Left colon (tissue), 2 donors: ENCODE measurements around the gene FAM3D. TPM values are rescaled to one million over a fixed set of nuclear protein-coding genes. Genes with fewer than 3 reads are reported as not detected.
A peak's percentile ranks its signal among the peaks of the same experiment; 100 is the strongest.

ENCODE experiments used
- ATAC-seq: fragments of 200-7000 bp; cut with Tn5 transposase; one replicate; pipeline ENCODE4 v1.9.1; 2020; ENCODE audit warnings: mild to moderate bottlenecking, moderate library complexity
- DNase-seq, 2 donors: peaks; one replicate each; pipeline ENCODE4 v3.0.0-alpha.2; 2020
- intact Hi-C, 2 donors: fragments of 100-400 bp; cut with DNase I in 1 of 2; cut with micrococcal nuclease in 1 of 2; formaldehyde crosslinking; loops; one replicate each; pipeline versions ENCODE4 v1.11.2 to v1.14.0; 2022; cut with DNase I, micrococcal nuclease
- total RNA-seq, 2 donors: library from RNA; stranded (reverse); fragmentation: NEBNext Ultra II Directional; extraction: Animal tissue kit (Norgen Biotek cat#: 25700); gene quantifications; one replicate each; pipeline ENCODE4 v1.2.1, GENCODE V29; 2021
- donor health status: DM: no; HTN: no; CAD: no.
- donor health status: DM: yes; HTN: yes; CAD: no.

FAM3D gene
- total RNA-seq, 2 donors from 2014 or later, result 510 to 690 TPM

DNA sequence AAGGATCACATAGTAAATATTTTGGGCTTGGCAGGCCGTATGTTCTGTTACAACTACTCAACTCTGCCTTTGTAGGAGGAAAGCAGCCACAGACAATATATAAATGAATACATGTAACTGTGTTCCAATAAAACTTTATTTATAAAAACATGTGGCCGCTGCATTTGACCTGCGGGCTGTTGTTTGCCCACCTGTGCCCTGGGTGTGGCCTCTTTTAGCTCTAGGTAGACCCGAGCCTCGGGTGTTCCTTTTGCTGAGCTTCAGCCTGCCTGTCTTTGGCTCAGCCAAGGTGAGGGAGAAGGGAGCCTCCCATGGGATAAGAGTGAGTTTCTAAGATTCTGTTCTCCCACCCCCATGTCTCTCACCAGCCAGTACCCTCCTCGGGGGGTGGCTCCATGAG lies 5.6 kb downstream of the FAM3D start:
- DNase-seq, result peak; percentile 28 to 31
- no peak for ATAC-seq
- intact Hi-C loops, result no loop called here

DNA sequence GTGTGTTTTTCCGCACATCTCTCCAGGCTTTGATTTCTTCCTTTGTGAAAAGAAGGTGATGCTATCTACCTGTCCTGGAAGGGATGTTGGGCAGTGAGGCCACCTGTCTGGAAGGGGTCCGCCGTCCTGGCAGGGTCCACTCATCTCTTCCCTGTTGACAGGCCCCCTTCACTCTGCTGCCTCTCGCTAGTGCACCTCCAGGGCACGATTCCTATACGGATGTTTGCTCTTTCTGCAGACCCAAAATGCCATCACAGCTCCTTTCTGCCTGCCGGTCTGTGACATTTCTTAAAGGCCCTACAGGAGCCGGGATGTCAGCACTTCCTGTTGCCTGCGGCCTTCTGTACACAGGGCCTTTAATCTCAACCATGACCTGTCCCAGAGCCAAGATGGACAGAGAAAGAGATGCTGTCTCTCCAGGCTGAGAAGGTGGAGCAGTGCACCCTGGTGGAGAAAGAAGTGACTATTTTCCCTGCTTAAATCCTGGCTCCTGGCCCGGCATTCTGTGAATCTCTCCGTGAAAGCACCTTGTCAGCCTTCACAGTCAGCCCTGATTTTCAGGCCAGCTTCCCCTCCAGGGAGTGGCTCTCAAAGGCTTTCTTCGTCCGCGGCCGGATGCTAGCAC lies 7.4 kb downstream of the FAM3D start:
- DNase-seq, result peak; percentile 57 to 58
- peak; percentile 37 for ATAC-seq
- intact Hi-C loops, result loop anchor here in 1 of 2 donors (10.0 kb wide), 1 partner anchor 396 kb away; the partner anchor contains the start of gene CFAP20DC

DNA sequence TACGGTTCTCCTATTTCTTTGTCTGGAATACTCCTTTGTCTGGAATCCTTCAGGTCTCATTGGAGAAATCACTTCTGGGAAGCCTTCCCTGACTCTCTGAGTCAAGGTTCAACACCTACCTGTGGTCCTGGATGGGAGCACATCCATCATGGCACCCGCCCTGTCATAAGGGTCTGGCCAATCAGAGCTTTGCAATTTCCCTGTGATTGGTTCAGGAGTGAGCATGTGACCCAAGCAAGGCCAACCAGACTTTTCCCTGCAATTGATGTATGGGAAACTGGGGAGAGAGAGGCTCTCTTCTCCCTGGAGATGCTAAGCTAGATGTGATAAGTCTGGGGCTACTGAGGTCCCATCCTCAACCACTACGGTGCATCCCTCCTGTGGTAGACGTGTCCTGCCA lies 8.1 kb downstream of the FAM3D start:
- ATAC-seq (peak; percentile 14), DNase-seq (peak; percentile 6 to 25)
- intact Hi-C loops, result loop anchor here in 1 of 2 donors (10.0 kb wide), 1 partner anchor 396 kb away; the partner anchor contains the start of gene CFAP20DC

DNA sequence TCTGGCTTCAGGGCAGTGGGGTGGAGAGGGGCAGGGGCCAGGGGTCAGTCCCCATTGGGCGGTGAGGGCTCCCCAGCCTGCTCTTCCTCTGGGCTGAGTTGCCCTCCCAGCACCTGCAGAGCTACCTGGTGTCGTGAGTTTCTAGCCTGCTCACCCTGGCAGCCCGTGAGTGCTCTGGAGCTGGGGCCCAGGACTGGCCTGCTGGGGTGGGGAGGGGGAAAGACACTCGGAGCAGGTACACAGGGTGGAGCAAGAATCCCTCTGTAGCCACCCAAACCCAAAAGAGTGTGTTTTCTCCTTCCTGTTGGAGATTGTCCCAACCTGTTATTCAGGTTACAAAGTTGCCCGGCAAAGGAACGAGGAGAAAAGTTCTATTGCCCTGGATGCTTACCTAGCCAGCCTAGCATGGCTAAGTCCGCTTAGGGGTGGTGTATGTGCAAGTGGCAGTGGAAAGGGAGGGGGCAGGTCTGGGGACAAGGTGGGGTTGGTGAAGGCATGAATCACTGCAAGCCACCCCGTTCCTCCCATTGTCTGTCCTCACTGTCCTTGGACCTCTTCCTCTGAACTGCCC lies 8.9 kb downstream of the FAM3D start:
- intact Hi-C loops, result loop anchor here in 1 of 2 donors (10.0 kb wide), 1 partner anchor 397 kb away; the partner anchor contains the start of gene CFAP20DC
- DNase-seq, result peak; percentile 42 to 85
- peak; percentile 76 for ATAC-seq

DNA sequence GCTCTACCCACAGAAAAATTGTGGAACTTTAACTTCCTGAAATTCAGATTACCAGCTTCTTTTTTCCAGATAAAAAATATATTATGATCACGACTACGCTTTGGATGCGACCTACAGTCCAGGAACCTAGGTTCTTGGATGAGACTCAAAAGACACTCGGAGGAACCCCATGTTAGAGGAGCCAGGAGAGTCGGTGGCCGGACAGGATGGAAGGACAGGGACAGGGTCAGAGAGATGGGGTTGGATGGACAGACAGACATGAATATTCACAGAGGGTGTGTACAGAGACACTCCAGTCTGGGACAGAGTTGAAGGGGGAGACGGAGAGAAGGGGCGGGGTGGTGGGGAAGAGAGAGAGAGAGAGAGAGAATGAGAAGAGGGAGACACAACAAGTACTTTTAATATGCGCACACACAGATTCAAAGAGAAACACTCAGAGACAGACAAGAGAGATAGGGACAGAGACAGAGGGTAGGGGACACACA lies 9.5 kb downstream of the FAM3D start:
- intact Hi-C loops, result loop anchor here in 1 of 2 donors (10.0 kb wide), 1 partner anchor 398 kb away; the partner anchor contains the start of gene CFAP20DC
- DNase-seq (peak in 1 of 2 donors; percentile 5), ATAC-seq (peak; percentile 1)

DNA sequence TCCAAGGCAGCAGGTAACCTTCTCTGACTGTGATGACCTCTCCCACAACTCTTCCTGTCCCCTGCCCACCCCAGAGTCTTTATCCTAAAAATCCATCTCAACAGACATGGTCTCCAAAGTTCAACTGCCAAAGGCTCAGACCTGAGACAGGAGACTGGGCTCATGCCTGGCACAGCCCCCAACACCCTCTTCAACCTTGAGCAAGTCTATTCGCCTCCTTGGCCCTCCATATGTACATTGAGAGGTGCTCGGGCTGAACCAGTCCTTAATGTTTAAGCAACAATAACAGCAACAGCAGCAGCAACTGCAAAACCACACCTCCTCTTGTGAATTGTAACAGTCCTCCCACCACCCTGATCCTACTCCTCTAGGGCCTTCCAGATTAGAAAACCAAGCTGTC lies 9.9 kb downstream of the FAM3D start:
- intact Hi-C loops, result loop anchor here in 1 of 2 donors (10.0 kb wide), 1 partner anchor 398 kb away; the partner anchor contains the start of gene CFAP20DC
- peak in 1 of 2 donors; percentile 14 for DNase-seq
- ATAC-seq, result no peak

DNA sequence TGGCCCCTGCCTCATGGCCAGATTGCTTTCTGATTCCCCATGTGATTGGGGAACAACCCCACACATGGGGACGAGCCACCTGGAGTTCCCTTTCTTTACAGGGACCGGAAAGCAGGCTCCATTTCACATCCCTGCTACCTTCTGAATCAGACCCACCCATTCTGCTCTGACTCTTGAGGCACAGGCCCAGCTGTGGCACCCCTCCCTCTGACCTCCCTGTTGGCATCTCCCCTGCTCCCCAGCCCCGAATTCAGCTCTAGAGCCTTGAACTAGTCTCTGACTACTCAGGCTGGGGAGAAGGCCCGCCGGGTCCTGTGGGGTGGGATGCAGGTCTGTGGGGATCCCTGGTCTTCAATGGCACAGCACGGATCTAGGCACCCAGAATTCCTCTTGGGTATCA lies 12.1 kb downstream of the FAM3D start:
- intact Hi-C loops, result loop anchor here in 1 of 2 donors (10.0 kb wide), 1 partner anchor 400 kb away; the partner anchor contains the start of gene CFAP20DC
- ATAC-seq, result no peak
- peak in 1 of 2 donors; percentile 17 for DNase-seq

DNA sequence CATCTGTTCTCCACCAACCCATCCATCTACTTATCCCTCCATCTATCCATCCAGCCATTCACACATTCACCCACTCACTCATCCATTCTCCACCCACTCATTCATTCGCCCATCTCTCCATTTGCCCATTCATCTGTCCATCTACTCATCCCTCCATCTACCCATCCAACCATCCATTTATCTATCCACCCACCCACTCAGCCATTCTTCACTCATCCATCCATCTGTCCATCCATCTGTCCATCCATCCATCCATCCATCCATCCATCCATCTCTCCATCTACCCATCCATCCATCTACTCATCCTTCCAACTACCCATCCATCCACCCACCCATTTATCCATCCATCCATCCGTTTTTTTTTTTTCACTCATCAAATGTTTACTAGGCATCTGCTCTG lies 13.9 kb downstream of the FAM3D start:
- ATAC-seq, result no peak
- no peak for DNase-seq
- intact Hi-C loops, result loop anchor here in 1 of 2 donors (10.0 kb wide), 1 partner anchor 402 kb away; the partner anchor contains the start of gene CFAP20DC

DNA sequence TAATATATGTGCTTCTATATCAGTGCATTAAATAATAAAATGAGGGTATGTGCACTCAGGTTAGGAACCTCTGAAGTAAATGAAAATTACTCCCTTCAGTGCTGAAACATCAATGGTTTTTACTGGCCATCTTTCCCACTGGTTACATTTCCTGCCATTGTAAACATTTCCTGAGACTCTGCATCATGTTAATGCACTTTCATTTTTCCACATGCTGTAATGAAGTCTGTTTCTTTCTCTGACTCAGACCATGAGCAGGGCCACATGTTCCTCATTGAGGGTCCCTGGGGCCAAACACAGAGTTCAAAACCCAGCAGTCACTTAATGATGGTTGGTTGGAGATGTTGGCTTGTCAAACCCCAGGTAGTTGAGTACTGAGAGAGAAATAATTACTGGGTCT lies 15.3 kb downstream of the FAM3D start:
- ATAC-seq (no peak), DNase-seq (no peak)
- intact Hi-C loops, result loop anchor here in 1 of 2 donors (10.0 kb wide), 1 partner anchor 404 kb away; the partner anchor contains the start of gene CFAP20DC

DNA sequence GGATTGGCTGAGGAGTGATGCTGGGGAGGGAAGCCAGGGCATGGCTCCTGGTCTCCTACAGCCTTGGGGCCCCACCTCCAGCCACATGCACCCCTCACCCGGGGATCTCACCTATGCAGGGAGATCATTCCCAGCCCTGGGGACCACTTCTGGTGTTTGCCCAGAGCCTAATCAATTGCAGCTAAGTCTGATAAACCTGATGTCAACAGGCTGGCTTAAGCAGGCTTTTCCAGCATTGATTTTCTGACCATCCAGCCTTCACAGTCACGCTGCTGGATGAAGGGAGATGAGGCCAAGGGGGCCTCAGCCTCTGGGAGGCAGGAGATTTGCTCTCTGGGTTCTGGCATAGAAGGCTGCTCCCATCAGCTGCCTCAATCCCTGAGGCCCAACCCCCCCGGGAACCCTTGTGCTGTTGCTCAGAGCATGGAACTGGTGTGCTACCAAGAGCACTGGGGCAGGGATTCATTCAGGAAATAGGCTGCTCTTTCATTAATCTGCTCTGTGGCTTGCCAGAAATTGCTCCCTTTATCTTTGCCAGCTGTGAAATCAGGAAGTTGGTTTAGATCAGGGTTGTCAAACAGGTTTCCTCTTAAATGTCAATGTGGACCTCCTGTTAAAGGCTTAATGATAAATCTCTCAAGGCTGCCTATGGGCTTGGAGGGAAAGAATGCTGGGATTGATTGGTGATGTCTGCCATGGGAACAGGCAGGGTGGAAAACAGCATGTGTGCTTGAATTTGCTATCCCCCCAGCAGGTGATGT lies 19.0 kb downstream of the FAM3D start:
- DNase-seq, result no peak
- peak; percentile 77 for ATAC-seq
- intact Hi-C loops, result no loop called here

DNA sequence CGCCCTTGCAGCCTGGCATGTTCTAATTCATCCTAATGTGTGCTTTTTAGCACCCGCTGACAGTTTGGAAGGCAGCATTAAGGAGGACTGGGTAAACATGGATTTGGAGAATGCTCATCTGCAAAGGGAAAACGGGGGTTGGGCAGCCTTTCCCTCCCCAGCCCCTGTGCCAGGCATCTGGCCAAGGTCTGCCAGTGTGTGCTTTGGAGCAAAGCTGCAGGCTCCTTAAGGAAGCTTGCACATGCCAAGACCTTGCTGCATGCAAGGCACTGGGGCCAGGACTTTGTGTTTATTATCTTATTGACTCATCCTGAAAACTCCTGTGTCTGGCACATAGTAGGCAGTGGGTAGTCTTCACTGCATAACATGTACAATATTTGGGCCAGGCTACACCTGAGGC lies 20.1 kb downstream of the FAM3D start:
- intact Hi-C loops, result no loop called here
- no peak for DNase-seq
- ATAC-seq, result no peak

DNA sequence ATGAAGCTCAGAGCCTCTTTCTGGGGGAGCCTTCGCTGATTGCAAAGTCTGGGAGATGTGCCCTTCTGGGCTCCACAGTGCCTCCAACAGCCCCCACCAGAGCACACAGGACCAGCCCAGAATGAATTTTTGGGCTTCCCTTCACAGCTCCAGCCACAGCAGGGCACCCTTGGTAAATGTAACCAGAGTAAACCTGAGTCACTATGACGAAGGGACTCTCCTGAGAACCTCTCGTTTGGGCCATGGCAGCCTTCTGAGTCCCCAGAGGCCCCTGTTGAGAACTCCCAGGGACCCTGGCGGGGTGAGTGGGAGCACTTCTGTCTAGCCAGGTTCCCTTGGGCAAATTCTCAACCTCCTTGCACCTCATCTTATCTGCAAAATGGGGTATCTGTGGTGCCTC lies 20.8 kb downstream of the FAM3D start:
- intact Hi-C loops, result no loop called here
- ATAC-seq, result no peak

DNA sequence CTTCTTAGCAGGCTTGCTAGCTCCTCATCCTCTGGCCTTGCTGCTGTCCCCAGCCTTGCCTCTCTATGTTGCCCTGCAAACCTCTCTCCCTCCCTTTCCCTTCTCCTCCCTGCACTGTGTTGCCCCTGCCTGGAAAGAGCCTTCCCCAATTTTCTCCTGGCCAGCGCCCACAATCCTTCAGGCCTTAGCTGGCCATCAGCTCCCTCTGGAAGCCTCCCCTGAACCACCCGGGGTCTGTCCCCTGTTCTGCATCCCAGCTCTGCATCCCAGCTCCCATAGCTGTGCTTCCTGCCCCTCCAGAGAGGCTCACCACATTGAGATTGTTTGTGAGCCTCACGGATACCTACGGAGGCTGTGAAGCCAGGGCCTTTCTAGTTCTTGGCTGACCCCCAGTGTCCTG lies 23.7 kb downstream of the FAM3D start:
- no peak for DNase-seq
- no peak for ATAC-seq
- intact Hi-C loops, result no loop called here

More for the DNA sequence above, 20.8 kb downstream of the FAM3D start:
- no peak for DNase-seq

DNA sequence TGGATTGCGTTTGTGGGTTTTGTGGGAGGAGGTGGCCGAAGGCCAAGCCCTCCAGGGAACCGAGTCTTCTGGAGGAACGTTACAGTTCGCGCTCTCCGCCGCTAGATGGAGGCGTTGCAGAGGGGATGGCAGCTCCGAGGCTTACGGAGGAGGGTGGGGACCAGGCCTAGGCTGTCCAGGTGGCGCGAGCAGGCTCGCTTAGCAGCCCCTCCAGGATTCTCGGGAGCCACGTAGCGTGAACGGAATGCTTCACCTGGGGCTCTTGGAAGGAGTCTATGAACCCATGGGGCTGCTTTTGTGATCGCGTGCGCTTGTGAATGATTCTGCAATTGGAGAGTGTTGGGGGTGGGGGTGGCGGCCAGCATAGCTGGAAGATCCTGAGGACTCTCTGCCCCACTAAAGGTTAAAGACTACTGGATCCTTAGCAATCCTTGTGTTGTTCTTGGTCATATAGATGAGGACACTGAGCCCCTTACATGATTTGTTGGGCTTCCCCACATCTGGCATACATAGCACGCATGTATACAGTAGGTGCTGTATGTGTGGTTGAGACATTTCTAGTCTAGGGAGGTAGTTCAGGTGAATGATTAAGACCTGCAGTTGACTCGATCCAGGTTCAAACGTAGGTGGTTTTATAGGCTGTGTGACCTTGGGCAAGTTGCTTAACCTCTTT lies 25.7 kb downstream of the FAM3D start:
- DNase-seq (peak; percentile 62 to 82), ATAC-seq (peak; percentile 82)
- intact Hi-C loops, result no loop called here

DNA sequence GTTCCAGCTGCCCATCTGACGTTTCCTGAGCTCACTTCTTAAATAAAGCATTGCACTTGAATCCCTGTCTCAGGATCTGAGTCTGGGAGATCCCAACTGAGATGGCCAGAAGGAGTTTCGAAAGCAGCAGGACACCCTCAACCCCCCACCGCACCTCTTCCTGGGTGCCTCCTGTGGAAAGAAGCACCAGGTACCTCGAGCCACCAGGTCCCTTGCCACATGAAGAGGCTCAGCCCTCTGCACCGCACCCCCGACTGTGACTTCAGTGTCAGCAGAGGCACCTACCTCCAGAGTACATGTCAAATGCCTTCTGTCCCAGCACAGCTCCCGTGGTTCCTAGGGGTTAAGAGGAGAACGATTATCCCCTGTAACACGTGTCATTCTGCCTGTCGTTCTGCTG lies 26.7 kb downstream of the FAM3D start:
- ATAC-seq, result no peak
- intact Hi-C loops, result loop anchor here in 1 of 2 donors (10.0 kb wide), 1 partner anchor 65 kb away; the partner anchor contains the start of gene FAM107A
- DNase-seq, result no peak

DNA sequence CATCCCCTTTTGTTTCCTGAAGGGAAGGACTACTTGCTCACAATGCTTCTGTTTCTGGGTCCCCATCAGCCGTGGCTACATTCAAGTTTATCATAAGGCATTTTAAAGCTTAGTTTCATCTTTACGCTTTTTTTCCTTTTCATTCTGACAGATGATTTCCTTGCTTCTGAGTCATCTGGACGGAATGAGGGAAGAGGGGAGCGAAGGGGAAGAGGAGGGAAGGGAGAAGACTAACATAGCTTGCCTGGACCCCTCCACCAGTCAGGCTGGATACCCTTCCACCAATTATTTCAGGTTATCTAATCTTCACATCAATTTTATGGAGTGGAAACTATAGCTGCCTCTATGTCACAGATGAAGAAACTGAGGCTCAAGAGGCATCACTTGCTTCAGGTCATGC lies 27.6 kb downstream of the FAM3D start:
- intact Hi-C loops, result loop anchor here in 1 of 2 donors (10.0 kb wide), 1 partner anchor 64 kb away; the partner anchor contains the start of gene FAM107A
- no peak for ATAC-seq

DNA sequence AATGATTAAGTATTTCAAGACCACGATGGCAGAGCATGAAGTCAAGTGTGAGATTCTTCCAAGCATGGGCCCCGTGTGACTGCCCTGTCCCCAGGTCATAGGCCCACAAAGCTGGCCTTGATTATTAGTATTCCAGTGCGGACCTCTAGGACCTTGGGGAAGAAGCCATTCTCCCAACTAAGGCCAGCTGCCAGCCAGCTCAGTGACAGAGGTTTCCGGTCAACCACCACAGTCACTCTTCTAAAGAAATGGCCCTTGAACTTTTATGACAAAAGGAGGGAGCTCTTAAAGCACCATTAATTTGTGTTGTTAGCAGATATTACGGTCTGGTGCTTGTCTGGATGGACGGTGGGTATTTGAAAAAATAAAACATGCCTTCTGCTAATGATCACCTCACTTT lies 28.0 kb downstream of the FAM3D start:
- intact Hi-C loops, result loop anchor here in 1 of 2 donors (10.0 kb wide), 1 partner anchor 64 kb away; the partner anchor contains the start of gene FAM107A
- ATAC-seq, result no peak
- no peak for DNase-seq

More for the DNA sequence above, 27.6 kb downstream of the FAM3D start:
- DNase-seq, result no peak

DNA sequence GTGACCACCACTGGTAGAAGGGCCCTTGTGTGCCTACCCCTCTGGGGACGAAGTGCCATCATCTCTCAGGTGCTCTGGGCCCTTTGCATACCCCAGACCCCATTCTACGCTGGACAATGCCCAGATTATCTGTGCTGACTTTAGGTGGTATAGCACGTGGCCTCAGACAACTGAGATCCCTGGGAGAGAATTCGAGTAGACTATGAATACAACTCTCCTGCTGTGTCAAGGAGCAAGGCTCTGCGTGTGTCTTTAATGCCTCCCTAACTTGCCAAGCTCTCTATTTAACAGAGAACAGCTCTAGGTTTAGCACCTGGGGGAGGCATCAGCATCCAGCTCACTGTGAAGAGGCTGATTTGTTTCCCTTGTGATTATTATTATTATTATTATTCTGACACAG lies 29.1 kb downstream of the FAM3D start:
- no peak for DNase-seq
- intact Hi-C loops, result loop anchor here in 1 of 2 donors (10.0 kb wide), 1 partner anchor 63 kb away; the partner anchor contains the start of gene FAM107A
- ATAC-seq, result no peak
